Activated CD8-positive, alpha-beta memory T cell treated with anti-CD3 and anti-CD28 coated beads for 48 hours (primary cell): ENCODE results near the gene PEX19.

Experiments used
- DNase-seq, 3 experiments: peaks; one replicate each; pipeline ENCODE4 v3.0.0-alpha.2; 2020; ENCODE audit warnings: low read depth in 2 of 3, low spot score in 2 of 3

PEX19 gene

DNA sequence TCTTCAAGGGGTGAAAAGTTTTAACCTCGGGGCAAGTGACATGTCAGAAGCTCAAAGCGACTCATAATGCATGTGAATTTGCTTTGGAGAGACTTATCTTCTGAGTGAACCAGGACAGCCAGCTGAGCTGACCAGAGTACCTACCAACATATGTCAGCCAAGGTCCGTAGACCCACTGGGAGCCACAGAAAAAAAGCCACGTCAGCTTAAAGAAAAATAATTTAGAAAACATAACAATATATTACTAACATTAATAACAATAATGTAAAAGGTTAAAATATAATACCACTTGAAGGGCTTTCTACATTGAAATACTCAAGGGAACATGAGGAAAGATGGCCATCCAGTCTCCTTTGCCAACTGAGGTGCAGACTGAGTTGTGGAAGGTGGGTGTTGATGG, 6.9 kb downstream of the PEX19 start:
- no peak for DNase-seq

DNA sequence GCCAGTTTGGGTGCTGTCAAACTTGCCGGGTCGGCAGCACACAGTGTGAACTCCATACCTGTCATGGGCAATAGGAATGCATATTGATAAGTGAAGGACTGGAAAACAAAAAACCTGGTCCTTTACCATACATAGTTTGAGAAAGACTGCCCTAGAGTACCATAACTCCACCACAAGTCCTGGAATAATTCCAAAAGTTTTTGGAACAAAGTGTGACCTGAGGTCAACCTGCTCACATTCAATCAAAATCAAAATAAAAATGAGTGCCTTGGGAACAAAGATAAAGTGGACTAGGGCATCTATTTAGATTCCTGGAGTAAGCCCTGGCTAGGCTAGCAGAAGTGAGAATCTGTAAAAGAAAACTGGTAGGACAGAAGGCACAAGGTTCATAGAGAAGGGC, 7.6 kb downstream of the PEX19 start:
- no peak for DNase-seq

DNA sequence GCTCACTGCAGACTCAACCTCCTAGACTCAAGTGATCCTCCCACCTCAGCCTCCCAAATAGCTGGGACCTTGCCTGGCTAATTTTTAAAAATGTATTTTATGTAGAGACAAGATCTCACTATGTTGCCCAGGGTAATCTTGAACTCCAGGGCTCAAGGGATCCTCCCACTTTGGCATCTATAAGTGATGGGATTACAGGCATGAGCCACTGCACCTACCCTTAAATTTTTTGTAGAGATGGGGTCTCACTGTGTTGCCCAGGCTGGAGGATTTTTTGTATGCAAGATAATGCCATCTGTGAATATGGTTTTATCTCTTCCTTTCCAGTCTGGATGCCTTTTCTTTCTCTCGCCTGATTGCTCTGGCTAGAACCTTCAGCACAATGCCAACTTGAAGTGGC, 13.9 kb downstream of the PEX19 start:
- no peak for DNase-seq

DNA sequence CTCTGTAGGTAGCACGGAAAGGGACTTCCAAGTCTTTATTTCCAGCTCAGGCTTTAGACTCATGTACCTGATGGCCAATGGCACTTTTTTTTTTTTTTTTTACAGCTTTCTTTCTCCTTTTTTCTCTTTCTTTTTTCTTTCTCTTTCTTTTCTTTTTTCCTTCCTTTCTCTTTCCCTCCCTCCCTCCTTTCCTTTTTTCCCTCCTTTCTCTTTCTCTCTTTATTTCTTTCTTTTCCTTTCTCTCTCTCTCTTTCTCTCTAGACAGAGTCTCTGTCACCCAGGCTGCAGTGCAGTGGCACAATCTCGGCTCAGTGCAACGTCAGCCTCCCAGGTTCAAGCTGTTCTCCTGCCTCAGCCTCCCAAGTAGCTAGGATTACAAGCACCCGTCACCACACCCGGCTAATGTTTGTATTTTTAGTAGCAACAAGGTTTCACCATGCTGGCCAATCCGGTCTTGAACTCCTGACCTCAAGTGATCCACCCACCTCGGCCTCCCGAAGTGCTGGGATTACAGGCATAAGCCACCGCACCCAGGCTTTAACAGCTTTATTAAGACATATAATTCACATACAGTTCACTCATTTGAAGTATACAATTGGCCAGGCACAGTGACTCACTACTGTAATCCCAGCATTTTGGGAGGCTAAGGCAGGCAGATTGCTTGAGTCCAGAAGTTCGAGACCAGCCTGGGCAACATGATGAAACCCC, 17.5 kb downstream of the PEX19 start:
- no peak for DNase-seq

DNA sequence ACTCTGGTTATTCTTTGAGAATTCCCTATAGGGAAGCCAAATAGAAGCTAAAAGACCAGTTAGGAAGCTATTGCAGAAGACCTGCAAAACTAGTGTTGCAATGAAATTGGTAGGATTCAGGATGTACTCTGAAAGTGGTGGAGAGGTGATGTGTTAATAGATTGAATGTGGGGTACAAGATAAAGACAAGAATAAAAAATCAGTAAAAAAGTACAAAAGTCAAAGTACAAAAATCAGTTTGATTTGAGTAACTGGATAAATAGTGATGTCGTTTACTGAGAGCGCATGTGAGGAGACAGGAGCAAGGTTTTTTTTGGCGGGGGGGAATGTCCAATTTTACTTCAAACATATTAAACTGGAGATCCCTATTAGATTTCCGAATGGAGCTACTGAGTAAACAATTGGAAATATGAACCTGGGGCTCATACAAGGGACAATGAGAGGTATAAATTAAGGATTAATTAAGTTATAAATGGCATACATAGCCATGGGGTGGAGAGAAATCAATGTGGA, 20.1 kb downstream of the PEX19 start:
- no peak for DNase-seq

DNA sequence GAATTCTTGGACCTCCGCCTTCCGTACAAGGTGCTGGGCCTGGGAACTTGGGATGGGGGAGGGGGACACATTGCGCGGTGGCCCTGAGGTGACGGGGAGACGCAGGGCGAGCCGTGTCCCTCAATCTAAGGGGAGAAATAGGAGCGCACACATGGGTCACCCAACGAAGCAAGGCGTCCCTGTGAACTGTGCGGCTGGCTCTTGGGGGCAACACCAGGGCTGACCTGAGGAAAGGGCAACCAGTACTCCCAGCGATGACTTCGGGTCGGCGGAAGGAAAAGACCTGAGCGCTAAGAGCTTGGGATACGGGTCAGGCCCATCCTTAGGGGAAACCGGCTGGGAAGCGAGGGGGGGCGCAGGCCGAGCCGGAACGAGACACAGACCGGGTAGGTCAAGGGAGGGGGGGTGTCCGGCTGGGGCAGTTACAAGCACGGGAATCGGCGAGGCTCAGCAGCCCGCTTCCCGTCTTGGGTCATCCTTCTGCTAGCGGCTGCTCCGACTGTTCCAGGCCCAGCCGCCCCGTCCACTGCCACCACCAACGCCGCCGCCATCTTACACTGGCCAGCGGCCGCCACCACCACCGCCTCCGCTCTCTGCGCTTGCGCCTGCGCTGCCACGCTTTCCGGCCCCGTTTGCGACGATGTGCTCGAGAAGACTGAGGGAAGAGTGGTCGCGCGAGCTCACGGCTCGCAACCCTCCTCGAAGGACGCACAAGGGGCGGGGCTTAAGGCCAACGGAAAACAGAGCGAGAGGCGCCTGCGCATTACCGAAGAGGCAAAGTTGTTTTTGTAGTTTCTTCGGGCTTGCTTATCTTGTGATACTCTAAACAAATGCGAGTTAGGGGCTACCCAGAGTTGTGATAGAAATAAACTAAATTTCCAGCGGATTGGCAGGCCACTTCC, 22.8 kb downstream of the PEX19 start, which contains the start of gene DCAF8:
Gene DCAF8 (minus strand): TSS at position 657 of the 902 bp plus-strand sequence. CDS start 18,541 bp downstream, outside the sequence.
- DNase-seq: peak; percentile 84 to 94 (median 93)

DNA sequence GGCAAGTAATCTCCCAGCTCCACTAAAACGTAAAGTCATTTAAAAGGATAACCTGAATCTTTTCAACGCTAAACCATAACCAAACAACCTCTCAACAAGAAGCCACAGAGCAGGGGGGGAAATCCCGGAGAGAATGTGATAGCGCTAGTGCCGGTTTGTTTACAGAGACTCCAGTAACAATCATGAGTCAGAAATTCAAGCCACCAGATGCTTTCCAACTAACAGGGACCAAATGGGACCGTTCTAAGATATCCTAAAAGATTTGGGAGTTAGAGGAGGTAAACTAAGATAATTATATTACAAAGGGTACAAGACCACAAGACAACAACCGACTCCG, 23.4 kb downstream of the PEX19 start:
- DNase-seq: peak in 2 of 3 experiments; percentile 33 to 41

DNA sequence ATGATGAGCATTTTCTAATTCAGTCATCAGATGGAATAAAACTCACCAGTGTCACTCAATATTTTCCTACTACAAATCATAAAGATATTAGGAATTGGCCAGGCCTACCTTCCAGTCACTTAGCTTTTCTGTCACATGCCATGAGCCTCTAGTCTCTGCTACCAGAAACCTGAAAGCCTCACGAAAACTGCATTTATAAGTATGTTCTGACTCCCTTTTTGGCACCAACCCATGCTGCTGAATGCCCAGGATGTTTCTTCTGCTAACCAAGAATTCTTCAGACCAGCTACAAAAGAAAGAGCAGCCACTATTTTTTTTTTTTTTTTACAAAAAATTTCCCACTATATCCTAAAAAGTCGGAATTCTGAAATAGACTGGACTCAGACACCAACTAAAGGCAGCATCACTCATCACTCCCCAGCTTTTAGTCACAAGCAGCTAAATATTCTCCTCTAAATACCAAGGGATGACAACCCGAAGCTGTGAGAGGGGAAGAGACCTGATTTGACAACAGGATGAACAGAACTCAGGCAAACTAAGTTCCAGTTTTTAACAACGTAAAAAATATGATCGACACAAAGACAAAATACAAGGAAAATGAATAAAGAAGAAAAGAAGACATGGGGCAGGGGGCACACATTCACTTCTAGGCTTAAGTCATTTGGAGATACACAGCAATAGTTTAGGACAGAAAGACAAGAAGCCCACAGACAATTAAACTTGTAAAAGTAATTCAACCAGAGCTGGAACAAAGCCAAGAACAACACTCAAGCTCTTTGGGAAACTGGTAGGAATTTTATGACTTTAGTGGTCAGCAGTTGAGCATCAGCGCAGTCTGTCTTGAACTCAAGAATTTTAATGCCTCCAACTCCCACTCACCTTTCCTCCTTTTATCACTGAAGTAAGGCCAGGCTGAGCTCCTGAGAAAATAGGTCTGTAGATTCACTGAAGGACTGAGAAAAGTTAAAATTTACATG, 24.2 kb downstream of the PEX19 start:
- DNase-seq: no peak

DNA sequence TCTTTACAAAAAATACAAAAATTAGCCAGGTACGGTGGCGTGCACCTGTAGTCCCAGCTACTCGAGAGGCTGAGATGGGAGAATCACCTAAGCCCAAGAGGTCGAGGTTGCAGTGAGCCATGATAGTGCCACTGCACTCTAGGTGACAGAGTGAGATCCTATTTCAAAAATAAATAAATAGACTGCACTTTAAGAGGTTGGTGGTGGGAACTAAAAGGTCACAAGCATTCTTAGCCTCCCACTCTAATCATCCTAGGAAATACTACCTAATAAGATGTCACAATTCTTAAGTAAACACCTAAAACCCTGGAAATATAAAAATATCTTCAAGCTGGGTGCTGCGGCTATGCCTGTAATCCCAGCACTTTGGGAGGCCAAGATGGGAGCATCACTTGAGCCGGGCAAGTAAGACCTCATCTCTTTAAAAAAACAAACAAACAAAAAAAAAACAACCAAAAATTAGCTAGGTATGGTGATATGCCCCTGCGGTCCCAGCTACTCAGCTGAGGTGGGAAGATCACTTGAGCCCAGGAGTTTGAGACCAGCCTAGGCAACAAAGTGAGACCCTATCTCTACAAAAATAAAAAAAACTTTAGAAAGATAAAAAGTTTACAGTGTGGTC, 26.6 kb downstream of the PEX19 start:
- no peak for DNase-seq

DNA sequence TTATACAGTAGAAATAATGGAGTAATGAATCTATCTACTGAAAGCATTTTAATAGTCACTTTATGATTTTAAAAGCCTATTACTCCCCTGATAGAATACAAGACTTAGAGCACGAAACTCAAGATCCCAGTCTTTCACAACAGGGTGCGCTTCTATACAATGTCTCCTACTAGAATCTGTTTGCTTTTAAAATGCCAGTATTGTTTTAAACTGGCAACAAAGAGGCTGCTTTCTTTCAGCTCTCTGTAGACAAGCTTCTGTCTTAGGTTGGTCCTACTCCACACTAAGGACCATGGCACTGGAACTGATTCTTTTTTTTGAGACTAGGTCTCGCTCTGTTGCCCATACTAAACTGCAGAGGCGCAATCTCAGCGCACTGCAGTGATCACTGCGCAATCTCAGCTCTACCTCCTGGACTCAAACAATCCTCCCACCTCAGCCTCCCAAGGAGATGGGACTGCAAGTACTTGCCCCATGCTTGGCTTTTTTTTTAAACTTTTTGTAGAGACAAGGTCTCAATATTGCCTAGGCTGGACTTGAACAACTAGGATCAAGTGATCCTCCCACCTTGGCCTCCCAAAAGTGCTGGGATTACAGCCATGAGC, 27.4 kb downstream of the PEX19 start:
- DNase-seq: no peak

DNA sequence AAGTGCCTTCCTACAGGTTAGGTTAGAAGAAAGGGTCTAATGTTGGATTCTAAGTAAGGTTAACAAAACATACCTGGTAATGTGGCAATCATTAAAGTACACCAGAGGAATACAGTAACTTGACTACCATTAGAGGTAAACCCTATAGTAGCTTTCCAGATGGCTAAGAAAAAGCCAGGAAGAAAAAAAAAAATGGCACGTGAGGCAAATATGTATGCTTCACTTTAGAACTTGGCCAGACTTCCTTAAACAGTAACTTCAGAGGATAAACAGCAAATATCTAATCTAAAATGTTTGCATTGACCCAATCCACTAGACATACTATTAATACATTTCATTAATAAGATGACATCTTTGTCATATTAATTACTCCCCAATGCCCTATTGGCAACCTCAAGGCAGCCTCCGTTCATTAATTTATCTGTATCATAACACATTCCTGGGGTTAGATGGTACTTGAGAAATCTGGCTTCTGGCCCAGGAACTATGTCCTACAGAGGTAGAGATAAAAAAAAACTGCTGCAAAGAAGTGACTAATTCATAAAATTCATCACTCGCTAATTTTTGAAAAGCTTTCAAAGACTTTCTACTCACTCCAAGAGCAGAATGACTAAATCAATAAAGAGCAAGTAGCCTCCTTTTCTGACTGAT, 28.4 kb downstream of the PEX19 start:
- no peak for DNase-seq

DNA sequence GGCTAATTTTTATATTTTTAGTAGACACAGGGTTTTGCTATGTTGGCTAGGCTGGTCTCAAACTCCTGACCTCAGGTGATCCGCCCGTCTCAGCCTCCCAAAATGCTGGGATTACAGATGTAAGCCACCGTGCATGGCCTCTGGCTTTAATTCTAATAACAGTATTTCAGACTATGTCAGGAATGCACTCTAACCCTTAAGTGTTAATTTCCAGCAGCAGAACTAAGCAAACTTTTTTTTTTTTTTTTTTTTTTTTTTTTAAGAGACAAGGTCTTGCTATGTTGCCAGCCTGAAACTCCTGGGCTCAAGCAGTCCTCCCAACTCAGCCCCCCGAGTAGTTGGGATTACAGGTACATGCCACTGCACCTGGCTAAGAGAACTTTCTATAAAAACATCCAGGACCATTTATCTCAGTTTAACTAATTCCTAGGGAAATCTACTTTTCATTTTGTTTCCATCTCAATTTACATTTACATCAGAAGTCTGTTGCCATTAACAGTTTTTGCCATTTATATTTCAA, 29.1 kb downstream of the PEX19 start:
- no peak for DNase-seq

DNA sequence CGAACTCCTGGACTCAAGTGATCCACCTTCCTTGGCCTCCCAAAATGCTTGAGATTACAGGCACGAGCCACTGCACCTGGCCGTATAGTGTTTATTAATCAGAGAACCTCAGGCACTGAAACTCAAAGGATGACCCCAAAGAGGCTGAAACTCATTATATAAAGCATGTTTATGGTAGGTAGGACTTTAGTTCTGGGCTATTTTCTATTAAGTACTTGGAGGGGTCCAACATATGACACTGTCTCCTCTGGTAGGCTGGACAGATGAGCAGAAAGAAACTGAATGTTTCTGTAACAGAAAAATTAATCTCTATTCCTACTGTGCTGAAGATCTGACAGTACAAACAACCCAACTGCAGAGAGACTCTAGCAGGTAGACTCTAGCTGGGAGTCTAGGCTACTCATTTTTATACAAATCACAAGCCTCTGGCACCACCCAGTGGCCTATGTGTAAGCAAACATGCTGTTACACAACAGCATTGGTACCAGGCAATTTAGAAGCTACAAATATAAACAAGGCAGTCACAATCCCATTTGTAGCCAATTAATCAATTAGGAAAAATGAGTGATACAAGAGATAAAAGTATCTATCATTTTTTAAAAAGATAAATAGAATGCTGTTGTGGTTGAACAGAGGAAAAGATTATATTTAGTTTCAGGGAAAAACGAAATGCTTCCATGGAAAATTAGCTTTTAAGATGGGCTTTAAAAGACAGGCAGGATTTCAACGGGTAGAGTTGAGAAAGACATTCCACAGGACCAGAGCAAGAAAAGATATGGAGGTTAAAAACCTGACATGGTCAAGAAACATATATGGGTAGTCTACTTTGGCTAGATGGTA, 33.0 kb downstream of the PEX19 start:
- no peak for DNase-seq

DNA sequence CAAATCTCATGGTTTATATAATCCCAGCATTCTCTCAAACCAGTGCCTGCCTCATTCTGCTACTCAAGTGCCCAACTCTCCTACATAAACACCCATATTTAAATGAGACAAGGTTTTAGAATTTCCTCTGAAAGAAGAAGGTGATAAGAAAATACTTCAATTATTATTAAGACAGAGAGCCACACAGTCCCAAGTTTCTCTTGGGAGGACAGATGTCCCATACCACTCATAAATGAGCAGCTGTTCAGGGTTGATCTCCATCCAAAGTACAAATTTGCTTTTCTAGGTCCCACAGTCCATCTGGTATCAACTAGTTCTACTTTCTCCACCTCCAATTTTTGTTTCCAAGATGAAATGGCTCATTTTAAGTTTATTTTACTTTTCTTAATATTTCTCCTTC, 33.9 kb downstream of the PEX19 start:
- no peak for DNase-seq

DNA sequence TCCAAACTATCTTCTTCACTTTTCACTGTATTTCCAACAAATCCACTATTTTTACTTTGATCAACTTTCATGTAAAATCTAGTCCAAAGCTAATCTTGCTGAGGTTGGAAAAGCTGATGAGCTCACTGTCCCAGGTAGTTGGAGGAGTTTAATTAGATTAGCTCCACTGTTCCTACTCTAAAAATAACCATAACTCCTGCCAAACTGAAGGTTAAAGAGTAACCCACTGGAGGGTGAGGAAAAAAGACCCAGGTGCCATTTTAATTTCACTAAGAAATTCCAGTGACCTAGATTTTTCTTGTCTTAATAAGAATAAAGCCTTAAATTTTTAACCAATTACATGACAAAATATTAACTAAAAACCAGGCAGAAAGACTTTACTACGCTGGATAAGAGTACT, 37.9 kb downstream of the PEX19 start:
- DNase-seq: no peak

DNA sequence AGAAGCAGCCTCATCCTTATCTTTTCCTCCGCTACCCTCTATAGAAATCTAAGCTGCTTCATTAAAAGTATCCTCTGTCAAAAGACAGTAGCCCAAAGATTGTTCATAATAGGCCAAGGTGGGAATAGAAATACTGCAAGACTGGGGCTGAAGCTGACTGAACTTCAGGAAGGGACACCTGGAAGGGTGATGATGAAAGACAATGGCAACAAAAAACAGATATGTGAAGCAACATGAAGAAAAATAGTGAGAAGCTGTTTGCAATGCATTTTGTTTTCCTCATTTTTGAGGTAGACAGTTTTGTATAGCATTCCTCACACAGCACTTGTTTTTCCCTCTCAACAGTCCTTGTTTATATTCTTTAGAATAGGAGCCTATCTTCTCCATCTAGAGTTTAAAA, 39.5 kb downstream of the PEX19 start:
- DNase-seq: no peak

DNA sequence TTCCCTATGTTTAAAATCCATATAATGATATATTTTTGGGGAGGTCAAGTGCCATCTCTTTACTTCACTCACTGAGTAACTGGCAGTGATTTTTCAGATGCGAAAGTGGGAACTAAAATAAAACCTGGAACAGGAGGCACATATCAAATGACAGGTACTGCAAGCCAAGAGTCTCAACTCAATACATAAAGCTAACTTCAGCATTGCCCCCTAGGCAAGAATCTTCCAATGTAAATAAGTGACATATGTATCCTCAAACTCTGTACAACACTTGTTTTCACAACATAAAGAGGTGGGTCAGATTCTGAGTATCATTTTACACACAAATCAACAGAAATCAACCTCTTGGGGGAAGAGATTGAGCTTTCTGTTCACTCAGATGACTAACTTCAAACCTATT, 40.7 kb downstream of the PEX19 start:
- DNase-seq: no peak

DNA sequence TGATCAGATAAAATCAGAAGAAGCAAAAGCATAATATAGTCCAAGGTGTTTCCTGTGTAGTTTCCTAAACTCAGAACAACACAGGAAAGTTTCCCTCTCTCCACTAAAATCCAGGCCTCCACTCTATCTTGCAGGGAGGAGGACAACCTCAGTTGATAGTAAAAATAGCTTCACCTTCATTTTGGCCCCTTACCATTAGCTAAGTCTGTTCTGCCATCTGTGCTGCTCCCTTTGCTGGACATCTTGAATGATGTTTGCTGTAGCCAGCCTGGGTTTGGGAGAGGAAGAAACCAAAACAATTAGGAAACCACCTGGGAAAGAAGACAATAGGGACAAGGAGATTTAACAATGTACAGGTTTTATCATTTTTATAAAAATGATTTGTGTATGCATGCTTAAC, 41.2 kb downstream of the PEX19 start:
- DNase-seq: no peak
